ENCODE results near the gene MYOCD. TPM values are rescaled to one million over a fixed set of nuclear protein-coding genes. Genes with fewer than 3 reads are reported as not detected.

The MYOCD gene
- total RNA-seq, 1 donor from 2014 or later, result 26.5 TPM

- Histone ChIP-seq H3K4me1 (no peaks in the 10 kb centered on the region), H3K9me3 (no peaks in the 10 kb centered on the region), H3K27ac (no peak overlapping the region), H3K4me3 (no peak overlapping the region), H3K36me3 (no peaks in the 10 kb centered on the region), H3K27me3 (no peaks in the 10 kb centered on the region)
- no peak for DNase-seq (ENCODE audit: extremely low spot score in 2 of 2)
- TF ChIP-seq POLR2A (IDR thresholded peaks at IDR 0.05) (no peak), CTCF (IDR thresholded peaks at IDR 0.05) (no peak), POLR2AphosphoS5 (IDR thresholded peaks at IDR 0.05; ENCODE audit: insufficient read depth in 1 of 2, low read depth in 1 of 2) (no peak)
- intact Hi-C loops (cut with DNase I), result no loop called here
These were observed 28.7 kb upstream of the MYOCD start for GRCh38 chr17:12637015-12637414.

GRCh38 chr17:12637745-12638651 is 27.7 kb upstream of the MYOCD start:
- DNase-seq (ENCODE audit: extremely low spot score in 2 of 2), result no peak
- Histone ChIP-seq H3K9me3 (no peaks in the 10 kb centered on the region), H3K4me3 (no peak overlapping the region), H3K27ac (no peak overlapping the region), H3K36me3 (no peaks in the 10 kb centered on the region), H3K4me1 (no peaks in the 10 kb centered on the region), H3K27me3 (no peaks in the 10 kb centered on the region)
- intact Hi-C loops (cut with DNase I), result no loop called here
- TF ChIP-seq POLR2AphosphoS5 (IDR thresholded peaks at IDR 0.05; ENCODE audit: insufficient read depth in 1 of 2, low read depth in 1 of 2) (no peak), POLR2A (IDR thresholded peaks at IDR 0.05) (no peak), CTCF (IDR thresholded peaks at IDR 0.05) (no peak)

DNA sequence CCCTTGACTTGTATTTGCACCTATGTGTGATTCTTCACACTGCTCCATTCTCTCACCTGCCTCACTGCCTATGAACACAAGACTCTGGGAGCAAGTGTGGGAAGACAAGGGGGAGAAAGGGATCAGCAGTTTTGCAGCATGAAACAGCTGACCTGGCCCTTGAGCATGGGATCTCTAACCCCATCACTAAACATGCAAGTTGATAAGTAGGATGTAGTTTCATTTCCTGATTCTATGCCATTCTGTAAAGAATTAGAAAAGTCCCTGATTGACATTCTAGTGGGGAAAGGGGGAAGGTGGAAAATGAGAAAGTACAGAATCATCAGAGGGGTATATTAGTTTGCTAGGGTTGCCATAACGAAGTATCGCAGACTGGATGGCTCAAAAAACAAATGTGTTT is 25.3 kb upstream of the MYOCD start:
- TF ChIP-seq CTCF (IDR thresholded peaks at IDR 0.05), result no peak
- TF ChIP-seq POLR2AphosphoS5 (IDR thresholded peaks at IDR 0.05; ENCODE audit: insufficient read depth in 1 of 2, low read depth in 1 of 2), result no peak
- no peak for TF ChIP-seq POLR2A (IDR thresholded peaks at IDR 0.05)
- no peaks in the 10 kb centered on the region for H3K4me1 ChIP-seq
- H3K27me3 ChIP-seq, result no peaks in the 10 kb centered on the region
- H3K4me3 ChIP-seq, result no peak overlapping the region
- intact Hi-C loops (cut with DNase I), result no loop called here
- no peaks in the 10 kb centered on the region for H3K9me3 ChIP-seq
- no peak overlapping the region for H3K27ac ChIP-seq
- H3K36me3 ChIP-seq, result no peaks in the 10 kb centered on the region
- DNase-seq (ENCODE audit: extremely low spot score in 2 of 2), result no peak

GRCh38 chr17:12641084-12641483 is 24.6 kb upstream of the MYOCD start:
- Histone ChIP-seq H3K4me3 (no peak overlapping the region), H3K27ac (no peak overlapping the region), H3K36me3 (no peaks in the 10 kb centered on the region), H3K9me3 (no peaks in the 10 kb centered on the region), H3K27me3 (no peaks in the 10 kb centered on the region), H3K4me1 (no peaks in the 10 kb centered on the region)
- TF ChIP-seq CTCF (IDR thresholded peaks at IDR 0.05), result no peak
- no peak for DNase-seq (ENCODE audit: extremely low spot score in 2 of 2)
- intact Hi-C loops (cut with DNase I), result no loop called here

- H3K9me3 ChIP-seq, result no peaks in the 10 kb centered on the region
- no peaks in the 10 kb centered on the region for H3K36me3 ChIP-seq
- no peak overlapping the region for H3K27ac ChIP-seq
- no peaks in the 10 kb centered on the region for H3K27me3 ChIP-seq
- no peak for TF ChIP-seq CTCF (IDR thresholded peaks at IDR 0.05)
- no peak for TF ChIP-seq POLR2AphosphoS5 (IDR thresholded peaks at IDR 0.05; ENCODE audit: insufficient read depth in 1 of 2, low read depth in 1 of 2)
- no peak for TF ChIP-seq POLR2A (IDR thresholded peaks at IDR 0.05)
- no peak for DNase-seq (ENCODE audit: extremely low spot score in 2 of 2)
- intact Hi-C loops (cut with DNase I), result no loop called here
- H3K4me3 ChIP-seq, result no peak overlapping the region
- no peaks in the 10 kb centered on the region for H3K4me1 ChIP-seq
These were observed 23.7 kb upstream of the MYOCD start for GRCh38 chr17:12642034-12642433.

All from vagina (tissue), 2 donors.